ENCODE results near the gene CDK2.

GRCh38 chr12:55942577-55943136, 24.0 kb upstream of the CDK2 start:
- TF ChIP-seq CTCF (IDR thresholded peaks at IDR 0.05; ENCODE audit: poor library complexity) (no peak), EZH2 (IDR thresholded peaks at IDR 0.05; ENCODE audit: borderline replicate concordance) (no peak), EZH2phosphoT487 (IDR thresholded peaks at IDR 0.05; ENCODE audit: low read depth, severe bottlenecking, unreplicated experiment) (no peak)
